GM13976 (cell line): ENCODE results near the gene MRM3.
"Not testable (repeated sequence)": the region's sequence is repeated elsewhere in the genome, so short reads cannot be mapped to it uniquely, and the experiment has no call there.

Experiments
- DNase-seq: peaks from one replicate; pipeline ENCODE4 v3.0.0; 2012; ENCODE audit warnings: low spot score
- CTCF ChIP-seq: IDR thresholded peaks from 2 replicates; pipeline ENCODE4 v1.5.1; 2012; ENCODE audit warnings: borderline replicate concordance, mild to moderate bottlenecking; ENCODE audit not compliant: insufficient read depth; ENCODE audit errors: extremely low read depth, missing control alignments, control extremely low read depth
- in situ Hi-C: fragments of 300-500 bp; cut with MboI; formaldehyde crosslinking; loops from one replicate; pipeline ENCODE4 v1.12.0; 2022; ENCODE audit warnings: low sequenced_read_pairs, mixed read lengths, inconsistent platforms; ENCODE audit not compliant: unreplicated experiment

The MRM3 gene

GRCh38 chr17:750431-751037, 31.6 kb upstream of the MRM3 start:
- no peak for TF ChIP-seq CTCF
- DNase-seq: no peak
- in situ Hi-C loops: no loop called here

- in situ Hi-C loops: no loop called here
- no peak for TF ChIP-seq CTCF
- peak; percentile 72 for DNase-seq
Measured at GRCh38 chr17:751269-752001, 30.7 kb upstream of the MRM3 start.

- DNase-seq: peak; percentile 99
- peak; percentile 94 for TF ChIP-seq CTCF
- in situ Hi-C loops: no loop called here
Measured at GRCh38 chr17:752002-752619, 30.0 kb upstream of the MRM3 start, which contains the start of gene GEMIN4. Gene GEMIN4, minus strand, starts transcription at chr17:752264. Its CDS starts 122 bp downstream, at chr17:752142.

- no peak for DNase-seq
- TF ChIP-seq CTCF: no peak
- in situ Hi-C loops: no loop called here
Measured at GRCh38 chr17:752620-753219, 29.4 kb upstream of the MRM3 start.

- in situ Hi-C loops: no loop called here
- no peak for TF ChIP-seq CTCF
- no peak for DNase-seq
Measured at GRCh38 chr17:753418-753817, 28.7 kb upstream of the MRM3 start.

GRCh38 chr17:755319-755961, 26.7 kb upstream of the MRM3 start:
- in situ Hi-C loops, DNase-seq: not testable (repeated sequence)

- DNase-seq, in situ Hi-C loops: not testable (repeated sequence)
Measured at GRCh38 chr17:756010-756567, 26.1 kb upstream of the MRM3 start.
